ENCODE data around the gene SH3BP4. TPM values are rescaled to one million over a fixed set of nuclear protein-coding genes. Genes with fewer than 3 reads are reported as not detected.

The SH3BP4 gene
- total and polyA plus RNA-seq, 2 of the 13 experiments (the other 11 are each of a cell fraction or from before 2014, with no cell fraction given): 34.6 to 99.1 TPM

DNA sequence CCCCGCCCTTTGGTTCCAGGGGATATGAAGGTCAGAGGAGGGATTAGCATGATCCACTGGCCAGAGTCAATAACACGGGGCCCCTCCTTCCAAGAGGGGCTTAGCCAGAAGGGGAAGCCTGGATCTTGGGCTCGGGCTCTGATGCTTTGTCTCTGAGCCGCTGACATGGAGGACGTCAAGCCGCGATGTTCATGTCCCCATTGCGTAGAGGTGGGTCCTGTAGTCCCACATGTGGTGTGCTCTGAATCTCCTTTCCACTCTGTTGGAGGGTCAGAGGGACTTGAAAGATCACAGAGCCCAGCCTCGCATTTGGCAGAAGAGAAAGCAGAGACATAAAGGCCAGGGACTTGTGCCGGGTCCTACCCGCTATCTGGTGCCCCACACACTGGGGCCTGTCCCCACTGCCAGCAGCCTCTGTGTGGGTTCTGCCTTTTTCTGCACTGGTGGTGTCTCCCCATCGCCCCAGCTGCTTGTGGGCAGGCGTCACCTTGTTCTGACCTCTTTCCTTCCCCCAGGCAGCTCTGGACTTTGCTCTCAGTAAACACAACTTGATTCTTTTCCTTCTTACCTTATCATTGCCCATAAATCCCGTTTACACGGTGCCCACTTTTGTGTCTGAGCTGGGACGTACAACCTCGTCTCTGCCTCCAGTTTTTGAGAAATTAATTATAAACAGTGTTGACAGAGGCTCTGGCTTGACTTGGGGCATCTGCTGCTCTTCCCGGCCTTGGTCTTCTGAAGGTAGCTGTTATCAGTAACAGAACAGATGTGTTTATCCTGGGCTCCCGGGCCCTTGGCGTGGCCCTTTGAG lies 48.8 kb downstream of the SH3BP4 start (continued):
- TF ChIP-seq ZNF383 (CRISPR knock-in tag; IDR thresholded peaks at IDR 0.05; ENCODE audit: borderline replicate concordance) (no peak), SMARCC2 (IDR thresholded peaks at IDR 0.05) (no peak), SPEN (CRISPR knock-in tag; IDR thresholded peaks at IDR 0.05; ENCODE audit: low read depth) (peak; percentile 30; the same call in 1 of the 2 replicates), EED (CRISPR knock-in tag; IDR thresholded peaks at IDR 0.05) (peak; percentile 68; the same call in 1 of the 2 replicates), GTF2F1 (IDR thresholded peaks at IDR 0.05; ENCODE audit: low read length) (no peak), NFYC (CRISPR knock-in tag; IDR thresholded peaks at IDR 0.05) (no peak), REPIN1 (CRISPR knock-in tag; IDR thresholded peaks at IDR 0.05; ENCODE audit: borderline replicate concordance, low read depth) (no peak; the same call in 1 of the 2 replicates), ZSCAN20 (CRISPR knock-in tag; IDR thresholded peaks at IDR 0.05; ENCODE audit: borderline replicate concordance) (no peak), NFE2L2 (IDR thresholded peaks at IDR 0.05; ENCODE audit: low read length) (no peak), ZNF367 (CRISPR knock-in tag; IDR thresholded peaks at IDR 0.05; ENCODE audit: borderline replicate concordance) (no peak), SKI (IDR thresholded peaks at IDR 0.05; ENCODE audit: partially characterized antibody) (peak; percentile 42), ATM (IDR thresholded peaks at IDR 0.05; ENCODE audit: borderline replicate concordance) (no peak), POLR2AphosphoS2 (IDR thresholded peaks at IDR 0.05; ENCODE audit: low read depth, low read length) (no peak), EZH2 (conservative IDR thresholded peaks at IDR 0.05; ENCODE audit: low read depth, low read length) (no peak), MXD4 (CRISPR knock-in tag; IDR thresholded peaks at IDR 0.05) (peak; percentile 47; the same call in 1 of the 2 replicates), ZNF337 (CRISPR knock-in tag; IDR thresholded peaks at IDR 0.05; ENCODE audit: borderline replicate concordance, low read depth) (no peak), ZNF124 (CRISPR knock-in tag; IDR thresholded peaks at IDR 0.05) (0 out of 2 replicates have a peak, but pooled peaks have one; percentile 23)
- TF ChIP-seq, protein P1, sequence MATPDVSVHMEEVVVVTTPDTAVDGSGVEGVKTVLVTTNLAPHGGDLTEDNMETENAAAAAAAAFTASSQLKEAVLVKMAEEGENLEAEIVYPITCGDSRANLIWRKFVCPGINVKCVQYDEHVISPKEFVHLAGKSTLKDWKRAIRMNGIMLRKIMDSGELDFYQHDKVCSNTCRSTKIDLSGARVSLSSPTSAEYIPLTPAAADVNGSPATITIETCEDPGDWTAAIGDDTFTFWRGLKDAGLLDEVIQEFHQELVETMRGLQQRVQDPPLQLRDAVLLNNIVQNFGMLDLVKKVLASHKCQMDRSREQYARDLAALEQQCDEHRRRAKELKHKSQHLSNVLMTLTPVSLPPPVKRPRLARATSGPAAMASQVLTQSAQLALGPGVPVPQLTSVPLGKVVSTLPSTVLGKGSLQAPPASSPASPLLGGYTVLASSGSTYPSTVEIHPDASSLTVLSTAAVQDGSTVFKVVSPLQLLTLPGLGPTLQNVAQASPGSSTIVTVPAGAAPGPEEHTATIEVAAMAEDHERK (CRISPR knock-in tag; IDR thresholded peaks at IDR 0.05; ENCODE audit: low read depth): no peak
- TF ChIP-seq, protein P2, sequence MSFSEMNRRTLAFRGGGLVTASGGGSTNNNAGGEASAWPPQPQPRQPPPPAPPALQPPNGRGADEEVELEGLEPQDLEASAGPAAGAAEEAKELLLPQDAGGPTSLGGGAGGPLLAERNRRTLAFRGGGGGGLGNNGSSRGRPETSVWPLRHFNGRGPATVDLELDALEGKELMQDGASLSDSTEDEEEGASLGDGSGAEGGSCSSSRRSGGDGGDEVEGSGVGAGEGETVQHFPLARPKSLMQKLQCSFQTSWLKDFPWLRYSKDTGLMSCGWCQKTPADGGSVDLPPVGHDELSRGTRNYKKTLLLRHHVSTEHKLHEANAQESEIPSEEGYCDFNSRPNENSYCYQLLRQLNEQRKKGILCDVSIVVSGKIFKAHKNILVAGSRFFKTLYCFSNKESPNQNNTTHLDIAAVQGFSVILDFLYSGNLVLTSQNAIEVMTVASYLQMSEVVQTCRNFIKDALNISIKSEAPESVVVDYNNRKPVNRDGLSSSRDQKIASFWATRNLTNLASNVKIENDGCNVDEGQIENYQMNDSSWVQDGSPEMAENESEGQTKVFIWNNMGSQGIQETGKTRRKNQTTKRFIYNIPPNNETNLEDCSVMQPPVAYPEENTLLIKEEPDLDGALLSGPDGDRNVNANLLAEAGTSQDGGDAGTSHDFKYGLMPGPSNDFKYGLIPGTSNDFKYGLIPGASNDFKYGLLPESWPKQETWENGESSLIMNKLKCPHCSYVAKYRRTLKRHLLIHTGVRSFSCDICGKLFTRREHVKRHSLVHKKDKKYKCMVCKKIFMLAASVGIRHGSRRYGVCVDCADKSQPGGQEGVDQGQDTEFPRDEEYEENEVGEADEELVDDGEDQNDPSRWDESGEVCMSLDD (CRISPR knock-in tag; IDR thresholded peaks at IDR 0.05; ENCODE audit: borderline replicate concordance): no peak; the same call in 1 of the 2 replicates
- TF ChIP-seq, protein P3, sequence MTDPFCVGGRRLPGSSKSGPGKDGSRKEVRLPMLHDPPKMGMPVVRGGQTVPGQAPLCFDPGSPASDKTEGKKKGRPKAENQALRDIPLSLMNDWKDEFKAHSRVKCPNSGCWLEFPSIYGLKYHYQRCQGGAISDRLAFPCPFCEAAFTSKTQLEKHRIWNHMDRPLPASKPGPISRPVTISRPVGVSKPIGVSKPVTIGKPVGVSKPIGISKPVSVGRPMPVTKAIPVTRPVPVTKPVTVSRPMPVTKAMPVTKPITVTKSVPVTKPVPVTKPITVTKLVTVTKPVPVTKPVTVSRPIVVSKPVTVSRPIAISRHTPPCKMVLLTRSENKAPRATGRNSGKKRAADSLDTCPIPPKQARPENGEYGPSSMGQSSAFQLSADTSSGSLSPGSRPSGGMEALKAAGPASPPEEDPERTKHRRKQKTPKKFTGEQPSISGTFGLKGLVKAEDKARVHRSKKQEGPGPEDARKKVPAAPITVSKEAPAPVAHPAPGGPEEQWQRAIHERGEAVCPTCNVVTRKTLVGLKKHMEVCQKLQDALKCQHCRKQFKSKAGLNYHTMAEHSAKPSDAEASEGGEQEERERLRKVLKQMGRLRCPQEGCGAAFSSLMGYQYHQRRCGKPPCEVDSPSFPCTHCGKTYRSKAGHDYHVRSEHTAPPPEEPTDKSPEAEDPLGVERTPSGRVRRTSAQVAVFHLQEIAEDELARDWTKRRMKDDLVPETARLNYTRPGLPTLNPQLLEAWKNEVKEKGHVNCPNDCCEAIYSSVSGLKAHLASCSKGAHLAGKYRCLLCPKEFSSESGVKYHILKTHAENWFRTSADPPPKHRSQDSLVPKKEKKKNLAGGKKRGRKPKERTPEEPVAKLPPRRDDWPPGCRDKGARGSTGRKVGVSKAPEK (CRISPR knock-in tag; IDR thresholded peaks at IDR 0.05; ENCODE audit: borderline replicate concordance): peak; percentile 78; the same call in 1 of the 2 replicates
- TF ChIP-seq, protein P4, sequence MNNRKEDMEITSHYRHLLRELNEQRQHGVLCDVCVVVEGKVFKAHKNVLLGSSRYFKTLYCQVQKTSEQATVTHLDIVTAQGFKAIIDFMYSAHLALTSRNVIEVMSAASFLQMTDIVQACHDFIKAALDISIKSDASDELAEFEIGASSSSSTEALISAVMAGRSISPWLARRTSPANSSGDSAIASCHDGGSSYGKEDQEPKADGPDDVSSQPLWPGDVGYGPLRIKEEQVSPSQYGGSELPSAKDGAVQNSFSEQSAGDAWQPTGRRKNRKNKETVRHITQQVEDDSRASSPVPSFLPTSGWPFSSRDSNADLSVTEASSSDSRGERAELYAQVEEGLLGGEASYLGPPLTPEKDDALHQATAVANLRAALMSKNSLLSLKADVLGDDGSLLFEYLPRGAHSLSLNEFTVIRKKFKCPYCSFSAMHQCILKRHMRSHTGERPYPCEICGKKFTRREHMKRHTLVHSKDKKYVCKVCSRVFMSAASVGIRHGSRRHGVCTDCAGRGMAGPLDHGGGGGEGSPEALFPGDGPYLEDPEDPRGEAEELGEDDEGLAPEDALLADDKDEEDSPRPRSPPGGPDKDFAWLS (CRISPR knock-in tag; IDR thresholded peaks at IDR 0.05; ENCODE audit: borderline replicate concordance): peak; percentile 25; the same call in 1 of the 2 replicates

Measured in HepG2 (cell line).